HAP-1 (cell line): ENCODE measurements around the gene PPP1R12C.
A peak's percentile ranks its signal among the peaks of the same experiment; 100 is the strongest.
"Not testable (repeated sequence)": the region's sequence is repeated elsewhere in the genome, so short reads cannot be mapped to it uniquely, and the experiment has no call there.

ENCODE experiments used
- DNase-seq, 2 experiments: peaks; one replicate each; pipeline ENCODE4 v3.0.0-alpha.2; 2016 to 2020; ENCODE audit warnings: low spot score in 2 of 2
- H3K27me3 ChIP-seq: fragments of 250-450 bp; sonication (Bioruptor Pico); 2 replicates; pipeline ENCODE4 v1.5.1; 2020; ENCODE audit warnings: low read depth, mild to moderate bottlenecking, moderate library complexity
- H3K36me3 ChIP-seq: fragments of 250-450 bp; sonication (Bioruptor Pico); replicated peaks from 2 replicates; pipeline ENCODE4 v1.5.1; 2020; ENCODE audit warnings: mild to moderate bottlenecking
- H3K4me1 ChIP-seq: fragments of 250-450 bp; sonication (Bioruptor Pico); 2 replicates; pipeline ENCODE4 v1.5.1; 2020; ENCODE audit warnings: mild to moderate bottlenecking
- H3K4me3 ChIP-seq: fragments of 250-450 bp; sonication (Bioruptor Pico); 2 replicates; pipeline ENCODE4 v1.5.1; 2020; ENCODE audit warnings: mild to moderate bottlenecking, moderate library complexity
- H3K9me3 ChIP-seq: fragments of 250-450 bp; sonication (Bioruptor Pico); 2 replicates; pipeline ENCODE4 v1.5.1; 2020; ENCODE audit warnings: mild to moderate bottlenecking, moderate library complexity
- in situ Hi-C: fragments of 300-500 bp; cut with MboI; formaldehyde crosslinking; loops from 3 replicates; pipeline ENCODE4 v1.14.3; 2020; ENCODE audit warnings: low sequenced_read_pairs, inconsistent platforms, mixed read lengths

Gene PPP1R12C

GRCh38 chr19:55111238-55111831 lies 6.1 kb downstream of the PPP1R12C start:
- Histone ChIP-seq H3K27me3 (no peaks in the 10 kb centered on the region), H3K4me1 (peaks cover 6% of the 10 kb centered on the region), H3K36me3 (no peaks in the 10 kb centered on the region), H3K9me3 (no peaks in the 10 kb centered on the region), H3K4me3 (no peak overlapping the region)
- in situ Hi-C loops = no loop called here
- no peak for DNase-seq

DNA sequence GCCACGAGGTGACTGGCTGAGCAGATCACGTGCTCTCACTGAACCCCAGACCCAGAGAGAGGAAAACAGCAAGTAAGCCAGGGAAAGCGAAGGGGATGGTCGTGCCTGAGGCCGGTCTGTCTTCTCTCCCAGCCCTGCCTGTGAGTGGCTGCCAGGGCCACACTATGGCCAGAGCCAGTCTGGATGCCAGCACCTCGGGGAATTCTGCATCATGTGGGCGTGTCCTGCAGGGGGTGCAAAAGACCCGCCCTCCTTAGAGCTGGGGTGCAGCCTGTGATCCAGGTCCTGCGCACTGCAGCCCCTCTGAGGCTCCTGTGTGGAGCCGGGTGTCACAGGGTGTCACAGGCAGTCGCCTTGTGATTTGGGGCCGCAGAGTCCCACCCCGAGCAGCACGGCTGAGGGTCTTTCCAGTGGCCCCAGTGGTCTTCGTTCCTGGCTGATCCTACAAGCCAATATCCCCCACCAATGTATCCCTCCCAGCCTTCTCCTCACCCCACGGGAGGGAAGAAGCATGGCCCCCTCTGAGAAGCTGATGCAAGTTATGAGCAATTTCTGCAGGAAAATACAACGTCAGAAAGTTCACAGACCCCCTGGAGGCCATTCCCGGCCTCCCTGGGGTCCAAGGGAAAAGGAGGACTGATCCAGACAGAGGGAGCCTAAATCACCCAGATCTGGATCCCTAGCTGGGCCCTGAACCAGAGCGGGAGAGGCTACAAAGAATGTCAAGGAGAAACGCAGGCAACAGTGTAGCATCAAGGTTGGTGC lies 7.7 kb downstream of the PPP1R12C start:
- no peak overlapping the region for H3K4me3 ChIP-seq
- DNase-seq = no peak
- H3K9me3 ChIP-seq = no peaks in the 10 kb centered on the region
- in situ Hi-C loops = no loop called here
- H3K36me3 ChIP-seq = no peaks in the 10 kb centered on the region
- no peaks in the 10 kb centered on the region for H3K27me3 ChIP-seq
- H3K4me1 ChIP-seq = no peaks in the 10 kb centered on the region

DNA sequence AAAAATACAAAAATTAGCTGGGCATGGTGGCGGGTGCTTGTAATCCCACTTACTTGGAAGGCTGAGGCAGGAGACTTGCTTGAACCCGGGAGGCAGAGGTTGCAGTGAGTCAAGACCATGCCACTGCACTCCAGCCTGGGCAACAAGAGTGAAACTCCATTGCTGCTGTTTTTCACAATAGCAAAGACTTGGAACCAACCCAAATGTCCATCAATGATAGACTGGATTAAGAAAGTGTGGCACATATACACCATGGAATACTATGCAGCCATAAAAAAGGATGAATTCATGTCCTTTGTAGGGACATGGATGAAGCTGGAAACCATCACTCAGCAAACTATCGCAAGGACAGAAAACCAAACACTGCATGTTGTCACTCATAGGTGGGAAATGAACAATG lies 10.2 kb downstream of the PPP1R12C start:
- H3K4me1 ChIP-seq, H3K36me3 ChIP-seq, DNase-seq, H3K9me3 ChIP-seq, H3K4me3 ChIP-seq, H3K27me3 ChIP-seq, in situ Hi-C loops: not testable (repeated sequence)

DNA sequence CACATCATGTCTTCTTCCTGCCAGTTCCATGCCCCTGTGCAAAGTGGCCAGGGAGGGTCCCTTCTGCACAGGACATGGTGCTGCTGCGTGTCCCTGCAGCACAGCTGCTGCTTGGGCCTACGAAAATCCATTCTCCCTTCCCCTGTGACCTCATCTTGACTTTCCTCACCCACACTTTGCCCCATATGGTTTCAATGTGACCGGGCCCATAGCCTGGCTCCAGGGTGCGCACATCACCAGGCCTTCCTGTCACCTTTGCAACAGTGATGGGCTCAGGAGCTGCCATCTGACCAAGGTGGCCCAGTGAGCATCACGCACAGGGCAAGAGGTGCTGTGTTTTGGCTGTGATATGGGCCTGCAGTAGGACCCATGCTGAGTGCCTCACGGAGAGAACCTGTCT lies 10.8 kb downstream of the PPP1R12C start:
- no peak overlapping the region for H3K4me3 ChIP-seq
- peaks cover 6% of the 10 kb centered on the region for H3K36me3 ChIP-seq
- no peaks in the 10 kb centered on the region for H3K4me1 ChIP-seq
- in situ Hi-C loops = no loop called here
- H3K9me3 ChIP-seq = no peaks in the 10 kb centered on the region
- no peaks in the 10 kb centered on the region for H3K27me3 ChIP-seq
- no peak for DNase-seq

DNA sequence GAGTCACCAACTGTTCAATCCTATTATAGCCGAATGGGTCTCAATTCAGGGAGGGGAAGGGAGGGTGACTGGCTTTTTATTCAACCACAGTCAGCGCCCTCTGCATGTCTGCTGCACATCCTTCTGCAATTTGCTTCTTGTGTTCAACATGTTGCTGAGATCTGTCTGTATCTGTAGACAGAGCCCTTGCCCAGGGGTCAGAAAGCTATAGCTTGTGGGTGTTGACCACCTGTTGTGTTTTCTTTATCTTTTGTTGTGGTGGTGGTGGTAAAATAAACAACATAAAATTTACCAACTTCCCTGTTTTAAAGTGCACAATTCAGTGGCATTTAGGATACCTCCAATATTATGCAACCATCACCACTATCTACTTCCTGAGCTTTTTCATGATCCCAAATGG lies 12.2 kb downstream of the PPP1R12C start:
- no peaks in the 10 kb centered on the region for H3K4me1 ChIP-seq
- peaks cover 6% of the 10 kb centered on the region for H3K36me3 ChIP-seq
- DNase-seq = no peak
- H3K4me3 ChIP-seq = no peak overlapping the region
- H3K9me3 ChIP-seq = no peaks in the 10 kb centered on the region
- H3K27me3 ChIP-seq = no peaks in the 10 kb centered on the region
- in situ Hi-C loops = no loop called here

GRCh38 chr19:55103190-55103589 lies 14.2 kb downstream of the PPP1R12C start:
- no peaks in the 10 kb centered on the region for H3K4me1 ChIP-seq
- in situ Hi-C loops = no loop called here
- H3K9me3 ChIP-seq = no peaks in the 10 kb centered on the region
- no peak overlapping the region for H3K4me3 ChIP-seq
- H3K36me3 ChIP-seq = peaks cover 6% of the 10 kb centered on the region
- H3K27me3 ChIP-seq = no peaks in the 10 kb centered on the region
- no peak for DNase-seq

- no peaks in the 10 kb centered on the region for H3K27me3 ChIP-seq
- in situ Hi-C loops = no loop called here
- no peaks in the 10 kb centered on the region for H3K9me3 ChIP-seq
- no peak overlapping the region for H3K4me3 ChIP-seq
- peaks cover 6% of the 10 kb centered on the region for H3K36me3 ChIP-seq
- H3K4me1 ChIP-seq = no peaks in the 10 kb centered on the region
- no peak for DNase-seq
Measured at GRCh38 chr19:55101261-55101660, 16.2 kb downstream of the PPP1R12C start.

GRCh38 chr19:55099557-55100506 lies 17.6 kb downstream of the PPP1R12C start:
- Histone ChIP-seq H3K4me1 (no peaks in the 10 kb centered on the region), H3K4me3 (no peak overlapping the region), H3K27me3 (no peaks in the 10 kb centered on the region), H3K9me3 (no peaks in the 10 kb centered on the region), H3K36me3 (peaks cover 9% of the 10 kb centered on the region)
- no peak for DNase-seq
- in situ Hi-C loops = no loop called here

- in situ Hi-C loops = no loop called here
- Histone ChIP-seq H3K4me1 (no peaks in the 10 kb centered on the region), H3K36me3 (peaks cover 14% of the 10 kb centered on the region), H3K9me3 (no peaks in the 10 kb centered on the region), H3K27me3 (no peaks in the 10 kb centered on the region), H3K4me3 (no peak overlapping the region)
- DNase-seq = no peak
Measured at GRCh38 chr19:55098716-55099556, 18.5 kb downstream of the PPP1R12C start.

DNA sequence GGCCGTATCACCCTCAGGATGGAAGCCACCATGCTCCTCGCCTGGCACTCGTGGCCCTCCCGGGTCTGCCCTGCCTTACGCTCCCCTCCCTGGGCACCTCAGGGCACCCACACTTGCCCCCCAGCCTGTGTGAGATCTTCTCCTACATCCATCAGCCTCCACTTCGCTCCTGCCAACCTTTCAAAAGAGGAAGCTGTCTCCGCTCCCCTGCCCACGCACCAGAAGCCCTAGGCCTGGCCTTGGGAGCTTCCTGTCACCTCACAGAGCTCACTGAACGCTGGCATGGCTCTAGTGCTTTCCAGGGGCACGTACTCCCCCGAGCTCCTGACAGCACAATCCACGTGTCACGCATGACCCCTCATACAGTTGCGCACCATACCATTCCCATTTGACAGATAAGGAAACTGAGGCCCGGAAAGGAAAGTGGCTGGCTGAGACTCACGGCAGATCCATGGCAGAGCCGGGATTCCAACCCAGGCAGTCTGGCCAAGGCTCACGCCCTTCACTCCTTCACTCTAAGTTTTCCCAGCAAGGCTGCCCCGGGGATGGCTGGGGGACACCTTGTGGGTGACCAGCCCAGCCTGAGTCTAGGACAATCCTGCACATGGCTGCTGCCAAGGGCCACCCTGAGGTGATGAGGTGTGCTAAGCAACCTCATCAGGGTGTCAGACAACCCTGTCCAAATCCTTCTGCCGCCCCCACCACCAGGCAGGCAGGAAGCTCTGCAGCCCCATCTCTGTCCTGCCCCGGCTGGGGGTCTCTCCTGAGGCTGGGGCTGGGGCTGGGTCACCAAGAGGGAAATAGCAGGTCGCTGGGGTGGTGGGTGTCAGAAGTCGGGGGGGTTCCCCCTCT lies 19.3 kb downstream of the PPP1R12C start:
- no peak for DNase-seq
- Histone ChIP-seq H3K36me3 (peaks cover 12% of the 10 kb centered on the region), H3K4me3 (no peak overlapping the region), H3K27me3 (no peaks in the 10 kb centered on the region), H3K4me1 (no peaks in the 10 kb centered on the region), H3K9me3 (no peaks in the 10 kb centered on the region)
- in situ Hi-C loops = no loop called here

- in situ Hi-C loops = no loop called here
- peaks cover 8% of the 10 kb centered on the region for H3K36me3 ChIP-seq
- H3K9me3 ChIP-seq = no peaks in the 10 kb centered on the region
- no peaks in the 10 kb centered on the region for H3K4me1 ChIP-seq
- no peak for DNase-seq
- H3K4me3 ChIP-seq = no peak overlapping the region
- H3K27me3 ChIP-seq = no peaks in the 10 kb centered on the region
Measured at GRCh38 chr19:55096061-55096701, 21.3 kb downstream of the PPP1R12C start.

DNA sequence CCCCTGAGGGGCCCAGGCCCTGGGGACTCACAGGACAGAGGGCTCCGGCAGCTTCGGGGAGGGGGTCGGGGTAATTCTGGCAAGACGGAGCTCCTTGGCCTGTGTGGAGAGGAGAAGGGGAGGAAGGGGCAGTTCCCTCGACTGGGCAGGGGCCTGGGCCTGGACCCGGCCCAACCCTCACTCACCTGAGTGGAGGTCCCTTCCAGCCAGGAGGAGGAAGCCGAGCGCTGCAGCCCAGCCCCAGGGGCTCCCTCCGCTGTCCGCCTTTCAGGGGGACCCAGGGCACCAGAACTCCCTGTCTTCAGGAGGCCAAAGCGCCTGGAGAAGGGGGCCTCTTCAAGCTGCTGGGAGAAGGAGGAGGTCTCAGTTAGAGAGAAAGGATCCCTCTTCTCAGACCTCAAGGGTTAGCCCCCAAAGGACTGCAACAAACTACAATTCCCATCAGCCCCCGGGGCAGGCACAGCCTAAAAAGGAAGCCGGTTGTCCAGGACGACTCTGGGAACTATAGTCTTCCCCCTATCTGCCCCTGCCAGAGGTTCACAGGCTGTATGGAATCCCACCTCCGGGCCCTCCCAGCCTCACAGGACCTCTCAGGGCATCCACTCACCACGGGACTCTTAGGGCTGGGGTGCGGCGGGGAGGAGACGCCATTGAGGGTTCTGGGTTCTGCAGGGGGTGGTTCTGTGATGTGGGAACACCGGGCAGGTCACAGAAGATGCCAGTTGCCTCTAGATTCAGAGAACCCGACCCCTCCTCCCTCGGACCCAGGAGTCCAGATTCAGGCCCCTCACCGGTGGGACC lies 22.0 kb downstream of the PPP1R12C start:
- no peaks in the 10 kb centered on the region for H3K27me3 ChIP-seq
- no peak overlapping the region for H3K4me3 ChIP-seq
- no peaks in the 10 kb centered on the region for H3K4me1 ChIP-seq
- in situ Hi-C loops = no loop called here
- no peaks in the 10 kb centered on the region for H3K9me3 ChIP-seq
- H3K36me3 ChIP-seq = peaks cover 15% of the 10 kb centered on the region
- peak in 1 of 2 experiments; percentile 37 for DNase-seq
